Fibroblast of villous mesenchyme (primary cell): ENCODE measurements around the gene PLBD2. TPM values are rescaled to one million over a fixed set of nuclear protein-coding genes. Genes with fewer than 3 reads are reported as not detected.

Experiments
- DNase-seq: peaks from one replicate; pipeline ENCODE4 v3.0.0-alpha.2; 2010; ENCODE audit warnings: low read depth
- H3K4me3 ChIP-seq: 2 replicates; pipeline ENCODE4 v1.5.1; 2011; ENCODE audit warnings: low read depth, mild to moderate bottlenecking, low read length
- total RNA-seq: library from RNA; depleted of rRNA; stranded (reverse); fragments of >200 nt; gene quantifications from 2 replicates; pipeline ENCODE4 v1.2.3, GENCODE V29; 2012
- TF ChIP-seq, protein P1 (sequence below): IDR thresholded peaks from 2 replicates; pipeline ENCODE4 v1.5.1; 2012; ENCODE audit warnings: low read depth, mild to moderate bottlenecking, low read length; ENCODE audit not compliant: insufficient read depth

PLBD2 gene
- total RNA-seq, 1 donor, result 27.6 TPM

DNA sequence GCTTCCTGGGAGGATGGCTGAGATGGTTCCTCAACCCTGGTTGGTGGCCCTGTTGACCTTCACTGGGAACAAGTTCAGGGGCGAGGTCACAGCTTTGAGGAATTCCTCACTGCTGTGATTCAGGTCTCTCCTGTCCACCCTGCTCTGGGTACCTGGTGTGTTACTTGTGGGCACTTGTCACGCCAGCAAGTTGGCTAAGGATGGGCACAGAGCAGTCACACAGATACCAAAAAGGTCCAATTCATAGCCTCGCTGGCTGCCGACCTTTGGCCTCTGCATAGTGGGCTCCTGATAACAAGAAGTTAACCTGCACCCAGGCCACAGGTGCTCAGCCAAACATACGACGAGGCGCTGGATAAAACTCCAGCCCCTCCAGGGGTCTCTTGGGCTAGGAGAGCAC, 34.1 kb downstream of the PLBD2 start:
- H3K4me3 ChIP-seq, result no peak overlapping the region

DNA sequence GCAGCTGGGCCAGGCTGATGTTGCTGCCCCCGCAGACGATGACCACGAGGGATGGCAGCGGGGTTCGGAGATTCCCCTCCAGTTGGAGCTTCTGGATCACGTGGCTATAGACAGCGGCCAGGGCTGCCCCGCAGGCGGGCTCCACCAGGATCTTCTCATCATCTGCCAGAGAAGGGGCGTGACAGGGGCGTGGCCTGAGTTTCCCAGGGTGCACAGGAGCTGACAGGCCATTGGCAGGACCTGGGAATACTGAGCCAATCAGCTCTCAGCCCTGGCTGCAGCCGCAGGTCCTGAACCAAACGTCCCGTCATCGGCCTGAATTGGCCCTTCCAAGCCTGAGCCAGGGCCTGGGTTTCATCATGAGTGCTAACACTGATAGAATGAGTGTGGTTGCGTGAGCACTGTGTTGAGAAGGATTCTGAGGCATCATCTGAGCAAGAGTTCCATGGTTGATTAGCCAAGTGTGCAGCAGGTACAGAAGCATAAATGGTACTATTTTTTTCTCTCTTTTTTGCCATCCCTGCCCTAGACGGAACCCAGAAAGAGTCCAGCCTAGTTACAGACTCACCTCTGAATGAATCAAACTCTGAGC, 34.7 kb downstream of the PLBD2 start:
- DNase-seq, result peak; percentile 16
- H3K4me3 ChIP-seq, result no peak overlapping the region
- TF ChIP-seq, protein P1, sequence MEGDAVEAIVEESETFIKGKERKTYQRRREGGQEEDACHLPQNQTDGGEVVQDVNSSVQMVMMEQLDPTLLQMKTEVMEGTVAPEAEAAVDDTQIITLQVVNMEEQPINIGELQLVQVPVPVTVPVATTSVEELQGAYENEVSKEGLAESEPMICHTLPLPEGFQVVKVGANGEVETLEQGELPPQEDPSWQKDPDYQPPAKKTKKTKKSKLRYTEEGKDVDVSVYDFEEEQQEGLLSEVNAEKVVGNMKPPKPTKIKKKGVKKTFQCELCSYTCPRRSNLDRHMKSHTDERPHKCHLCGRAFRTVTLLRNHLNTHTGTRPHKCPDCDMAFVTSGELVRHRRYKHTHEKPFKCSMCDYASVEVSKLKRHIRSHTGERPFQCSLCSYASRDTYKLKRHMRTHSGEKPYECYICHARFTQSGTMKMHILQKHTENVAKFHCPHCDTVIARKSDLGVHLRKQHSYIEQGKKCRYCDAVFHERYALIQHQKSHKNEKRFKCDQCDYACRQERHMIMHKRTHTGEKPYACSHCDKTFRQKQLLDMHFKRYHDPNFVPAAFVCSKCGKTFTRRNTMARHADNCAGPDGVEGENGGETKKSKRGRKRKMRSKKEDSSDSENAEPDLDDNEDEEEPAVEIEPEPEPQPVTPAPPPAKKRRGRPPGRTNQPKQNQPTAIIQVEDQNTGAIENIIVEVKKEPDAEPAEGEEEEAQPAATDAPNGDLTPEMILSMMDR, result no peak

More for the DNA sequence above, 34.1 kb downstream of the PLBD2 start:
- no peak for DNase-seq
- TF ChIP-seq, protein P1, result no peak

DNA sequence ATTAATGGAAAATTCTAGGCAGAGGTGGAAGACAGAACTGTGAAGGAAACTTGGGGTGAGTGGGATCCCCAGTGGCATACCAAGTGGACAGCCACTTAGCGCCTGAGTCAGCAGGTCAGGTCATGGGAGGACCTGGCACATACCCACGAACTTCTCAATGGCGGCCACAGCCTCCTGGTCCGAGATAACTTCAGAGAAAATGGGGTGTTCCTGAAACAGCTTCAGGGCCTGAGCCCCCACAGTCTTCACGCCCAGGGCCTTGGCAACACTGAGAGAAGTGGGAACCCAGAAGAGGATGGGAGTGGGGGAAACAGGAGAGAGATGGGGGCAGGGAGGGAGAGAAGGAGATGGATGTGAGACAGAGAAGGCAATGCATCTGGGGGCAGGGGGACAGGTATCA, 35.4 kb downstream of the PLBD2 start:
- TF ChIP-seq, protein P1, result no peak
- DNase-seq, result no peak
- H3K4me3 ChIP-seq, result no peak overlapping the region

DNA sequence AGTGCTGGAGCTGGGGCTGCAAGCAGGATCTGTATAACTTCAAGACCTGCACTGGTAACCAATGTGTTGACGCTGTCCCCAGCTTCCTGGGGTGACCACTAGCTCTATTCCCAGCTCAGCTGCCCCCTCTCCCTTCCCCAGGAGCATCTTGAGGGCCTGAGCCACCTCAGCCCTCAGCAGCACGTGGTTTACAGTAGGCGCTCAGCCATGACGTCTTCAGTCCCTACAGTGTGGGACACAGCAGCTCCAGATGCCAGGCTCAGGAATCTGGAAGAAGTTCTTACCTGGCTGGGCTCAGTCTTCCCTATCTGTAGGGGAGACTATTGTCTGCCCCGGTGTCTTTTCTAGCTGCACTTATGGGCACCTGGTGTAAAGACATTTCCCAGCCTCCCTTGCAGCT, 36.7 kb downstream of the PLBD2 start:
- no peak overlapping the region for H3K4me3 ChIP-seq
- DNase-seq, result no peak
- TF ChIP-seq, protein P1, result no peak

DNA sequence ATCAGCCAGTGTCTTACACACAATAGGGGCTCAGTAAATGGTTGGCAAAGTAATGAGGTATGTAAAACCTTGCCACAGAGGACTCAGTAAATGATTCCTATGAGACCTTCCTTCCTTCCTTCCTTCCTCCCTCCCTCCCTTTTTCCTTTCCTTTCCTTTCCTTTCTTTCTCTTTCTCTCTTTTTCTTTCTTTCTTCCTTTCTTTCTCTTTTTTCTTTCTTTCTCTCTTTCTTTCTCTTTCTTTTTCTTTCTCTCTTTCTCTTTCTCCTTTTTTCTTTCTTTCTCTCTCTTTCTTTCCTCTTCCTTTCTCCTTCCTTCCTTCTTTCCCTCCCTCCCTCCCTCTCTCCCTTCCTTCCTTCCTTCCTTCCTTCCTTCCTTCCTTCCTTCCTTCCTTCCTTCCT, 37.8 kb downstream of the PLBD2 start:
- TF ChIP-seq, protein P1, result no peak
- H3K4me3 ChIP-seq, result no peak overlapping the region
- no peak for DNase-seq

DNA sequence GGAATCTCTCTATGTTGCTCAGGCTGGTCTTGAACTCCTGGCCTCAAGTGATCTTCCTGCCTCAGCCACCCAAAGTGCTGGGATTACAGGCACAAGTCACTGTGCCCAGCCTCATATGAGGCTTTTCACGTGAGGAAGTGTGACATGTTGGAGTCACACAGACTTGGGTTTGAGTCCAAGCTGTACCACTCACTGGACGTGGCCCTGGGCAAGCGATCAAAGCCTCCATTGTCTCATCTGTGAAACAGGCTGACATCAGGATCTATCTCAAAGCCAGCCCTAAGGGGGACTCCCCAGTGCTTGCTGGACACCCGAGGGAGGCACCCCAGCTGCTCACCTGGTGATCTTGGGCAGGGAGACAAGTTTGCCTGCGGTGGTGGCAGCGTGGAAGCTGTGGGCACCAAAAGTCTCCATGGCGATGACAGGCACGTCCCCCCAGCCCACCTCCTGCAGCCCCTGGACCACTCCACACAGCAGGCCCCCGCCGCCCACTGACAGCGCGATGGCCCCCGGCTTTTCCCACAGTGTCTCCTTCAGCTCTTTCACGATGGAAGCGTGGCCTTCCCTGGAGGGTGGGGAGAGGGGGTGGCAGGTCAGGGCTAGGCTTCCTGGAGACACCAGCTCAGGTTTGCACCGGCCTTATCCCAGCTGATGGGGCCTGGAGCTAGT, 38.6 kb downstream of the PLBD2 start:
- TF ChIP-seq, protein P1, result no peak
- no peak overlapping the region for H3K4me3 ChIP-seq
- DNase-seq, result no peak
